ENCODE data around the gene MAP3K20.
"Not testable (repeated sequence)": the region's sequence is repeated elsewhere in the genome, so short reads cannot be mapped to it uniquely, and the experiment has no call there.

Gene MAP3K20

GRCh38 chr2:173230181-173230580, 154.5 kb downstream of the MAP3K20 start:
- DNase-seq = no peak

- no peak for DNase-seq
These were observed 155.4 kb downstream of the MAP3K20 start for GRCh38 chr2:173231042-173231441.

- no peak for DNase-seq
These were observed 155.8 kb downstream of the MAP3K20 start for GRCh38 chr2:173231465-173231864.

- no peak for DNase-seq
These were observed 157.5 kb downstream of the MAP3K20 start for GRCh38 chr2:173232956-173233744.

- no peak for DNase-seq
These were observed 160.5 kb downstream of the MAP3K20 start for GRCh38 chr2:173235947-173236803.

- no peak for DNase-seq
These were observed 162.7 kb downstream of the MAP3K20 start for GRCh38 chr2:173238385-173238784.

GRCh38 chr2:173238831-173239230, 163.2 kb downstream of the MAP3K20 start:
- no peak for DNase-seq

GRCh38 chr2:173239644-173240043, 164.0 kb downstream of the MAP3K20 start:
- no peak for DNase-seq

GRCh38 chr2:173240083-173240482, 164.4 kb downstream of the MAP3K20 start:
- DNase-seq = no peak

GRCh38 chr2:173241643-173242042, 166.0 kb downstream of the MAP3K20 start:
- DNase-seq = no peak

GRCh38 chr2:173247156-173247555, 171.5 kb downstream of the MAP3K20 start:
- DNase-seq = no peak

GRCh38 chr2:173248381-173248780, 172.7 kb downstream of the MAP3K20 start:
- no peak for DNase-seq

- peak in 2 of 56 donors; percentile 4 to 9 for DNase-seq
These were observed 174.3 kb downstream of the MAP3K20 start for GRCh38 chr2:173249661-173250641.

- DNase-seq = no peak
These were observed 175.6 kb downstream of the MAP3K20 start for GRCh38 chr2:173251225-173251624.

- DNase-seq = no peak
These were observed 176.9 kb downstream of the MAP3K20 start for GRCh38 chr2:173252581-173252980.

GRCh38 chr2:173254659-173255058, 179.0 kb downstream of the MAP3K20 start:
- DNase-seq = no peak

GRCh38 chr2:173258701-173259100, 183.1 kb downstream of the MAP3K20 start:
- no peak for DNase-seq

GRCh38 chr2:173262356-173262755, 186.7 kb downstream of the MAP3K20 start:
- not testable (repeated sequence) for DNase-seq

- DNase-seq = no peak
These were observed 188.5 kb downstream of the MAP3K20 start for GRCh38 chr2:173264151-173264550.

GRCh38 chr2:173264603-173265366, 189.1 kb downstream of the MAP3K20 start:
- DNase-seq = peak in 2 of 56 donors; percentile 3 to 4

Measured in nucleus accumbens (tissue), 56 donors.